SK-N-SH (cell line): Measurements from ENCODE around the gene TMIE. TPM values are rescaled to one million over a fixed set of nuclear protein-coding genes. Genes with fewer than 3 reads are reported as not detected.

Experiments used
- CTCF ChIA-PET: fragments of 300-600, 350-600 bp; formaldehyde crosslinking; extraction: SDS; loops from one replicate; lab custom pipeline; 2021; lab: Yijun Ruan, JAX
- POLR2A ChIA-PET: fragments of 350-600 bp; sonication (Branson Sonifier 250); formaldehyde crosslinking; extraction: SDS; loops from one replicate; lab custom pipeline; 2020; ENCODE audit warnings: antibody characterized with exemption, inconsistent platforms; lab: Yijun Ruan, JAX
- DNase-seq: peaks from one replicate; pipeline ENCODE4 v3.0.0; 2012
- H2AFZ ChIP-seq: fragments of 200-600 bp; sonication (generic); 2 replicates; pipeline ENCODE4 v1.8.1; 2016; ENCODE audit warnings: antibody characterized with exemption, mild to moderate bottlenecking, low read depth
- H3F3A ChIP-seq: fragments of 200-600 bp; sonication (generic); replicated peaks from 2 replicates; pipeline ENCODE3; 2016; ENCODE audit warnings: antibody characterized with exemption, mild to moderate bottlenecking; ENCODE audit not compliant: insufficient read depth
- H3K27ac ChIP-seq, 2 experiments: fragments of 200-500 bp in 1 of 2; fragments of 200-600 bp in 1 of 2; sonication (Bioruptor generic) in 1 of 2; sonication (generic), shearing (Covaris generic) in 1 of 2; 2 replicates each; pipeline versions ENCODE4 v1.5.1 to v1.6.1; 2014 to 2016; ENCODE audit warnings: low read depth in 2 of 2, inconsistent platforms in 1 of 2, low read length in 1 of 2, mild to moderate bottlenecking in 1 of 2, mixed read lengths in 1 of 2
- H3K27me3 ChIP-seq: fragments of 200-600 bp; sonication (generic), shearing (Covaris generic); 2 replicates; pipeline ENCODE4 v1.6.1; 2016; ENCODE audit warnings: mixed run types; ENCODE audit not compliant: insufficient read depth
- H3K36me3 ChIP-seq, 2 experiments: fragments of 200-500 bp in 1 of 2; fragments of 200-600 bp in 1 of 2; sonication (Bioruptor generic) in 1 of 2; sonication (generic) in 1 of 2; replicated peaks in 1 of 2; 2 replicates each; pipeline versions ENCODE3 to v1.5.1; 2014 to 2016; ENCODE audit warnings: low read length in 1 of 2, mild to moderate bottlenecking in 1 of 2; ENCODE audit not compliant: insufficient read depth in 2 of 2, control insufficient read depth in 1 of 2
- H3K4me1 ChIP-seq, 2 experiments: fragments of 200-500 bp in 1 of 2; fragments of 200-600 bp in 1 of 2; sonication (Bioruptor generic) in 1 of 2; sonication (generic), shearing (Covaris generic) in 1 of 2; 2 replicates each; pipeline versions ENCODE4 v1.5.1 to v1.6.1; 2014 to 2016; ENCODE audit warnings: low read depth in 1 of 2, low read length in 1 of 2, mixed run types in 1 of 2; ENCODE audit not compliant: insufficient read depth in 2 of 2, control insufficient read depth in 1 of 2
- H3K4me2 ChIP-seq: fragments of 200-600 bp; sonication (generic), shearing (Covaris generic); 2 replicates; pipeline ENCODE4 v1.6.1; 2017; ENCODE audit warnings: mixed run types
- H3K4me3 ChIP-seq, 2 experiments: fragments of 200-500 bp in 1 of 2; fragments of 200-600 bp in 1 of 2; sonication (Bioruptor generic) in 1 of 2; sonication (generic), shearing (Covaris generic) in 1 of 2; 2 replicates each; pipeline versions ENCODE4 v1.5.1 to v1.8.1; 2014 to 2016; ENCODE audit warnings: low read depth in 2 of 2, inconsistent platforms in 1 of 2, low read length in 1 of 2, mild to moderate bottlenecking in 1 of 2, mixed read lengths in 1 of 2, moderate library complexity in 1 of 2
- H3K79me2 ChIP-seq: fragments of 200-600 bp; sonication (generic); 2 replicates; pipeline ENCODE4 v1.8.1; 2017; ENCODE audit warnings: mild to moderate bottlenecking; ENCODE audit not compliant: insufficient read depth
- H3K9ac ChIP-seq: fragments of 200-600 bp; sonication (generic); 2 replicates; pipeline ENCODE4 v1.6.1; 2017; ENCODE audit warnings: mixed run types
- H3K9me2 ChIP-seq: fragments of 200-600 bp; sonication (generic); 2 replicates; pipeline ENCODE4 v1.6.1; 2017; ENCODE audit warnings: mixed run types
- H3K9me3 ChIP-seq: fragments of 200-600 bp; sonication (generic); 2 replicates; pipeline ENCODE4 v1.6.1; 2017; ENCODE audit warnings: mixed run types, mild to moderate bottlenecking, moderate library complexity
- H4K20me1 ChIP-seq: fragments of 200-600 bp; sonication (generic); 2 replicates; pipeline ENCODE4 v1.6.1; 2017; ENCODE audit warnings: mild to moderate bottlenecking, mixed run types; ENCODE audit not compliant: insufficient read depth
- EP300 ChIP-seq, 2 experiments: IDR thresholded peaks; 2 replicates each; pipeline versions ENCODE4 v1.4.0 to v1.6.1; 2012; ENCODE audit warnings: borderline replicate concordance in 1 of 2, low read depth in 1 of 2, low read length in 1 of 2
- EZH2phosphoT487 ChIP-seq: fragments of 200-600 bp; sonication (generic); IDR thresholded peaks from 2 replicates; pipeline ENCODE4 v1.6.1; 2017; ENCODE audit warnings: low read depth, mixed run types, mild to moderate bottlenecking, antibody characterized with exemption, moderate library complexity, borderline replicate concordance
- GABPA ChIP-seq: IDR thresholded peaks from 2 replicates; pipeline ENCODE4 v1.4.0; 2012; ENCODE audit warnings: low read depth, mild to moderate bottlenecking
- POLR2AphosphoS5 ChIP-seq: IDR thresholded peaks from 2 replicates; pipeline ENCODE4 v1.6.1; 2012; ENCODE audit warnings: low read depth, low read length
- RXRA ChIP-seq: IDR thresholded peaks from 2 replicates; pipeline ENCODE4 v1.4.0; 2012; ENCODE audit warnings: low read depth, mild to moderate bottlenecking, borderline replicate concordance
- TAF1 ChIP-seq: IDR thresholded peaks from 2 replicates; pipeline ENCODE4 v1.6.1; 2012; ENCODE audit warnings: low read depth, mild to moderate bottlenecking, low read length, moderate library complexity, borderline replicate concordance
- TCF12 ChIP-seq: IDR thresholded peaks from 2 replicates; pipeline ENCODE4 v1.4.0; 2012
- TEAD4 ChIP-seq: IDR thresholded peaks from 2 replicates; pipeline ENCODE4 v1.4.0; 2012; ENCODE audit warnings: mild to moderate bottlenecking, borderline replicate concordance; ENCODE audit not compliant: insufficient read depth
- YY1 ChIP-seq: IDR thresholded peaks from 2 replicates; pipeline ENCODE4 v1.4.0; 2012; ENCODE audit warnings: low read depth, mild to moderate bottlenecking
- WGBS: methylation state at CpG from one replicate; pipeline ENCODE4 v1.1.6; 2017; ENCODE audit warnings: low lambda C conversion rate; 5-methylcytosine and 5-hydroxymethylcytosine counted together
- polyA plus RNA-seq, 3 experiments: library from polyadenylated mRNA; depleted of rRNA; stranded (reverse); fragments of >200 nt; gene quantifications; 2 replicates each; pipeline ENCODE4 v1.2.3, GENCODE V29; 2012
- TF ChIP-seq, protein P1 (sequence below): IDR thresholded peaks from 2 replicates; pipeline ENCODE4 v1.6.1; 2012; ENCODE audit warnings: mild to moderate bottlenecking, low read depth, low read length, moderate library complexity

Gene TMIE
- polyA plus RNA-seq, 1 of the 3 experiments (the other 2 are of a cell fraction), result 0.03 TPM

DNA sequence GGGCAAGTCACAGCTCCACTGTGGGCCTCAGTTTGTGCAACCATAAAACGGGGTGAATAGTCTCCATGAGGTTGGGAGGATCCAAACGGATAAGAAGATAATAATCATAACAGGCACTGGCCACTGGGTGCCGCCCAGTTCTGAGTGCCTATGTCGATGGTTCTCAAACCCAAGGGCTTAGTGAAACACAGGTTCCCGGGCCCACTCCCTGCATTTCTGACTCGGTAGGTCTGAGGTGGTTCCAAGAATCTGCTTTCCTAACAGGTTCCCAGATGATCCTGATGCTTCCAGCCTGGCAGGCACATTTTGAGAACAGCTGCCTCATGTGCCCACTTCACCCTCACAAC, 28.9 kb upstream of the TMIE start:
- no peak overlapping the region for H3K4me2 ChIP-seq
- H3K4me3 ChIP-seq, result no peak overlapping the region
- no peaks in the 10 kb centered on the region for H4K20me1 ChIP-seq
- no peaks in the 10 kb centered on the region for H3F3A ChIP-seq
- WGBS, result 54% methylated on average over 6 of the region's 6 CpGs
- ChIA-PET CTCF (interaction anchor here (0.6 to 5.4 kb wide), 6 partner anchors 13 to 252 kb away, joined by 3 to 24 read pairs (median 4); no protein-coding TSS in a partner anchor), POLR2A (no interaction called here)
- H3K79me2 ChIP-seq, result no peaks in the 10 kb centered on the region
- no peaks in the 10 kb centered on the region for H3K9me3 ChIP-seq
- H3K27ac ChIP-seq, result no peak overlapping the region
- no peaks in the 10 kb centered on the region for H3K27me3 ChIP-seq
- H3K36me3 ChIP-seq, result no peaks in the 10 kb centered on the region
- H2AFZ ChIP-seq, result no peak overlapping the region
- H3K9ac ChIP-seq, result no peak overlapping the region
- H3K9me2 ChIP-seq, result no peaks in the 10 kb centered on the region
- peaks cover 0 to 11% of the 10 kb centered on the region in 2 experiments; a peak in 1 of 4 replicates for H3K4me1 ChIP-seq
- TF ChIP-seq EP300 (IDR thresholded peaks at IDR 0.05; ENCODE audit: borderline replicate concordance in 1 of 2, low read depth in 1 of 2, low read length in 1 of 2) (no peak), EZH2phosphoT487 (no peak), TEAD4 (no peak), RXRA (no peak)
- DNase-seq, result no peak

DNA sequence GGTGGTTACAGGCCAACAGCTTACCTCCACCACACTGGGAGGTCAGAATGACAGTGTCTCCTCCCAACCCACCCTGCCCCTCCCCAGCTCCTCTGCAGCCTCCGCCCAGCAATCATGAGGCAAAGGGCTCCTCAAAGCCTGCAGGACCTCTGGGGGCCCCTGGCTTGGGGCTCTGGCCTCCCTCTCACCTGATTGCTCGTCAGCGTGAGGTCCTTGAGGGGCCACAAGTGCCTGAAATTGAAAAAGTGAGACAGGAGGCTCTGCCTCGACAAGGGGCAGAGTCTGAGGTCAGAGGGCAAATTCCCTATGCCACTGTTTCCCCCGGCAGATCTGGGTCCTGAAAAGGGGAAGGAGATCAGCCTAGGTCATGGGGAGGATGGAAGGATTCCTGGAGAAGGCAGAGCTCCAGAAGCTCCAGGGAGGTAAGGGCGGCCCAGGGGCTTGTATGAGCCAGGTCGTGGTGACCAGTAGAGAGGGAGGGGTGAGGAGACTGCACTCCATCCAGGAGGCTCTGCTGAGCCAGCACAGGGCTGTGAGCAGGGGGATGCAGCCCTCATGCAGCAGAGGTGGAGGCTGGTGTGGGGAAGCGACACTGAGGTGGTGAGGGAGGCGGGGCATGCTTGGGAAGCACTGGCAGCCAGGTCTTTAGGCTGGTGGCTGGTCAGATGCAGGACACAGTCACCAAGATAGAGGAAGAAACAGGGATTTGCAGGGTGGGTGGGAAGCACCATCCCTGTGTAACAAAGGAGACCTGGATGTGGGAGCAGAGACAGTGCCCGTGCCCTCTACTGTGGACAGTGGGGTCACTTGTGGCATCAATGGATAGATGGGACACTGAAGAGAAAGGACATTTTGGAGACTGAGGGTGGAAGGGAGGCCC, 27.8 kb upstream of the TMIE start:
- Histone ChIP-seq H3K79me2 (no peaks in the 10 kb centered on the region), H2AFZ (no peak overlapping the region)
- WGBS, result 60% methylated on average over 9 of the region's 10 CpGs
- POLR2A ChIA-PET, result no interaction called here
- TF ChIP-seq TCF12 (no peak), GABPA (no peak), POLR2AphosphoS5 (no peak), YY1 (no peak), TAF1 (no peak)
- TF ChIP-seq, protein P1, sequence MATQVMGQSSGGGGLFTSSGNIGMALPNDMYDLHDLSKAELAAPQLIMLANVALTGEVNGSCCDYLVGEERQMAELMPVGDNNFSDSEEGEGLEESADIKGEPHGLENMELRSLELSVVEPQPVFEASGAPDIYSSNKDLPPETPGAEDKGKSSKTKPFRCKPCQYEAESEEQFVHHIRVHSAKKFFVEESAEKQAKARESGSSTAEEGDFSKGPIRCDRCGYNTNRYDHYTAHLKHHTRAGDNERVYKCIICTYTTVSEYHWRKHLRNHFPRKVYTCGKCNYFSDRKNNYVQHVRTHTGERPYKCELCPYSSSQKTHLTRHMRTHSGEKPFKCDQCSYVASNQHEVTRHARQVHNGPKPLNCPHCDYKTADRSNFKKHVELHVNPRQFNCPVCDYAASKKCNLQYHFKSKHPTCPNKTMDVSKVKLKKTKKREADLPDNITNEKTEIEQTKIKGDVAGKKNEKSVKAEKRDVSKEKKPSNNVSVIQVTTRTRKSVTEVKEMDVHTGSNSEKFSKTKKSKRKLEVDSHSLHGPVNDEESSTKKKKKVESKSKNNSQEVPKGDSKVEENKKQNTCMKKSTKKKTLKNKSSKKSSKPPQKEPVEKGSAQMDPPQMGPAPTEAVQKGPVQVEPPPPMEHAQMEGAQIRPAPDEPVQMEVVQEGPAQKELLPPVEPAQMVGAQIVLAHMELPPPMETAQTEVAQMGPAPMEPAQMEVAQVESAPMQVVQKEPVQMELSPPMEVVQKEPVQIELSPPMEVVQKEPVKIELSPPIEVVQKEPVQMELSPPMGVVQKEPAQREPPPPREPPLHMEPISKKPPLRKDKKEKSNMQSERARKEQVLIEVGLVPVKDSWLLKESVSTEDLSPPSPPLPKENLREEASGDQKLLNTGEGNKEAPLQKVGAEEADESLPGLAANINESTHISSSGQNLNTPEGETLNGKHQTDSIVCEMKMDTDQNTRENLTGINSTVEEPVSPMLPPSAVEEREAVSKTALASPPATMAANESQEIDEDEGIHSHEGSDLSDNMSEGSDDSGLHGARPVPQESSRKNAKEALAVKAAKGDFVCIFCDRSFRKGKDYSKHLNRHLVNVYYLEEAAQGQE, result no peak
- TF ChIP-seq, all 33 proteins: peak for 0
- Histone ChIP-seq H3F3A (no peaks in the 10 kb centered on the region), H4K20me1 (no peaks in the 10 kb centered on the region), H3K27ac (no peak overlapping the region), H3K9me3 (no peaks in the 10 kb centered on the region), H3K9me2 (no peaks in the 10 kb centered on the region), H3K4me2 (no peak overlapping the region), H3K9ac (no peak overlapping the region), H3K4me1 (peaks cover 0 to 9% of the 10 kb centered on the region in 2 experiments; a peak in 1 of 4 replicates), H3K36me3 (no peaks in the 10 kb centered on the region), H3K4me3 (no peak overlapping the region), H3K27me3 (no peaks in the 10 kb centered on the region)
- DNase-seq, result no peak
- CTCF ChIA-PET, result interaction anchor here (0.8 to 5.4 kb wide), 9 partner anchors 9 to 236 kb away, joined by 3 to 24 read pairs (median 3); no protein-coding TSS in a partner anchor
